ENCODE measurements around the gene HOXA6.

The HOXA6 gene

DNA sequence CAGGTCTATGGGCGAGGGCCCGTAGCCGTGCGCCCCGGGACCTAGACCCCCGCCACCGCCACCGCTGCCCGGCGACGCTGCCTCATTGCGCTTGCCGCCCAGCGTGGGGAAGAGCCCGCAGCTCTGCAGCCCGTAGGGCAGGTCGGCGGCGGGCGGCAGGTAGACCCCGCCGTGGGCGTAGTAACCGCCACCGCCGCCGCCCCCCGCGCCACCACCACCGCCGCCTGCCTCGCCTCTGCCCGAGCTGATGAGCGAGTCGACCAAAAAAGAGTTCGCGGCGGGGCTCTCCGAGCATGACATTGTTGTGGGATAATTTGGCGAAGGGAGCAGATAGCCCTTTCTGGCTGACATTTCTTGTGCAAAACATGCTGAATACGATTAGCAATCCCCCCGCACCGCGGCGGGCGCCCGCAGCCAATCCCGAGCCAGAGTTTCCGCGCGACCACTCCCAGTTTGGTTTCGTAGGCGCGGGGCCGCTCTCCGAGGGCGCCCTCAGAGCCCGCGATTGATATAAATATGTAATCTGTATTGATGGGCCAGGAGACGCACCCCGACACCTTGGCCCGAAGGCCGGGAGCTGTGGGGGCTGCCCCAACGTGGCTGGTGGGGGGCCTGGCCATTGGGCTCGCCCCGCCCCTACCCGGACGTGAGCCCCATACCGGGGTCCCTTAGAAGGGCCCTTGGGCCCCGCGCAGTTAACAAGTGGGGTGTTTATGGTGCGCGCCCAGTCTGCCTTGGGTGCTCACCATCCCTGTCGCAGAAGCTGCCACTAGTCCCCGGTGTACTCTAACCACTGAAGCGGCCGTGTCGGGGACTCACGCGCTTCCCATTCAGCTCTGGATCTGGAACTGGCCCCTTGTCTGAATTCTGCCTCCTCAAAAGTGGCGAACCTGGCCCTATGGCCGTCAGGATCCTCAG lies 26.6 kb upstream of the HOXA6 start, which contains the start of gene HOXA10:
Gene HOXA10 (minus strand): TSS at position 365 of the 918 bp plus-strand sequence. CDS start 14 bp downstream, at position 351.
- Mint-ChIP-seq H3K27me3 (ENCODE audit: low read depth) (peaks cover 59% of the 10 kb centered on the region), H3K9me3 (no peaks in the 10 kb centered on the region), H3K36me3 (ENCODE audit: low read depth) (peaks cover 62% of the 10 kb centered on the region), H3K4me1 (peaks cover 47% of the 10 kb centered on the region), H3K4me3 (peak within 1 kb of the TSS; percentile 92 to 95 (median 93)), H3K27ac (peak within 1 kb of the TSS; percentile 99 to 100 (median 99))
- TF ChIP-seq, protein P1, sequence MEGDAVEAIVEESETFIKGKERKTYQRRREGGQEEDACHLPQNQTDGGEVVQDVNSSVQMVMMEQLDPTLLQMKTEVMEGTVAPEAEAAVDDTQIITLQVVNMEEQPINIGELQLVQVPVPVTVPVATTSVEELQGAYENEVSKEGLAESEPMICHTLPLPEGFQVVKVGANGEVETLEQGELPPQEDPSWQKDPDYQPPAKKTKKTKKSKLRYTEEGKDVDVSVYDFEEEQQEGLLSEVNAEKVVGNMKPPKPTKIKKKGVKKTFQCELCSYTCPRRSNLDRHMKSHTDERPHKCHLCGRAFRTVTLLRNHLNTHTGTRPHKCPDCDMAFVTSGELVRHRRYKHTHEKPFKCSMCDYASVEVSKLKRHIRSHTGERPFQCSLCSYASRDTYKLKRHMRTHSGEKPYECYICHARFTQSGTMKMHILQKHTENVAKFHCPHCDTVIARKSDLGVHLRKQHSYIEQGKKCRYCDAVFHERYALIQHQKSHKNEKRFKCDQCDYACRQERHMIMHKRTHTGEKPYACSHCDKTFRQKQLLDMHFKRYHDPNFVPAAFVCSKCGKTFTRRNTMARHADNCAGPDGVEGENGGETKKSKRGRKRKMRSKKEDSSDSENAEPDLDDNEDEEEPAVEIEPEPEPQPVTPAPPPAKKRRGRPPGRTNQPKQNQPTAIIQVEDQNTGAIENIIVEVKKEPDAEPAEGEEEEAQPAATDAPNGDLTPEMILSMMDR (IDR thresholded peaks at IDR 0.05; ENCODE audit: unreplicated experiment in 3 of 3) = no peak

DNA sequence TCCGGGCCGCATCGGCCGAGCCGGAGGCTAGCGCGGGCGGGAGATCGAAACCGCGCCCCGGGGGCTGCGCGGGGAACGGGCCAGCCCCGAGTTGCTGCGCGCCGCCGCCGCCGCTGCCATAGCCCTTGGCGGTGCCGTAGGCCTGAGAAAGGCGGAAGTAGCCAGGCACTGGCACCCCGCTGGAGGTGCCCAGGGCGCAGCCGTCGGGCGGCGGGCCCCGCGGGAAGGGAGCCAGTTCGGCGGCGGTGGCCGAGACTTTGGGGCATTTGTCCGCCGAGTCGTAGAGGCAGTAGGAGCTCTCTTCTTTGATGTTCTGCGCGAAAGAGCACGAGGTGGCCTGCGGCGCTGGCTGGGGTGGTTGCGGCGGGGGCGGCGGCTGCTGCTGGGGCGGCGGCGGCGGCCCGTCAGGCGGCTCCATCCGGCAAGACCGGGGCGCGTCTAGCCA lies 26.0 kb upstream of the HOXA6 start:
- H3K27me3 Mint-ChIP-seq (ENCODE audit: low read depth) = peaks cover 58% of the 10 kb centered on the region
- H3K36me3 Mint-ChIP-seq (ENCODE audit: low read depth) = peaks cover 68% of the 10 kb centered on the region
- peaks cover 47% of the 10 kb centered on the region for H3K4me1 Mint-ChIP-seq
- H3K27ac Mint-ChIP-seq = peak overlapping the region in 1 of 3 experiments; percentile 100
- H3K4me3 Mint-ChIP-seq = peak overlapping the region in 1 of 3 experiments; percentile 95
- no peaks in the 10 kb centered on the region for H3K9me3 Mint-ChIP-seq
- TF ChIP-seq, protein P1 (IDR thresholded peaks at IDR 0.05; ENCODE audit: unreplicated experiment in 3 of 3) = no peak

DNA sequence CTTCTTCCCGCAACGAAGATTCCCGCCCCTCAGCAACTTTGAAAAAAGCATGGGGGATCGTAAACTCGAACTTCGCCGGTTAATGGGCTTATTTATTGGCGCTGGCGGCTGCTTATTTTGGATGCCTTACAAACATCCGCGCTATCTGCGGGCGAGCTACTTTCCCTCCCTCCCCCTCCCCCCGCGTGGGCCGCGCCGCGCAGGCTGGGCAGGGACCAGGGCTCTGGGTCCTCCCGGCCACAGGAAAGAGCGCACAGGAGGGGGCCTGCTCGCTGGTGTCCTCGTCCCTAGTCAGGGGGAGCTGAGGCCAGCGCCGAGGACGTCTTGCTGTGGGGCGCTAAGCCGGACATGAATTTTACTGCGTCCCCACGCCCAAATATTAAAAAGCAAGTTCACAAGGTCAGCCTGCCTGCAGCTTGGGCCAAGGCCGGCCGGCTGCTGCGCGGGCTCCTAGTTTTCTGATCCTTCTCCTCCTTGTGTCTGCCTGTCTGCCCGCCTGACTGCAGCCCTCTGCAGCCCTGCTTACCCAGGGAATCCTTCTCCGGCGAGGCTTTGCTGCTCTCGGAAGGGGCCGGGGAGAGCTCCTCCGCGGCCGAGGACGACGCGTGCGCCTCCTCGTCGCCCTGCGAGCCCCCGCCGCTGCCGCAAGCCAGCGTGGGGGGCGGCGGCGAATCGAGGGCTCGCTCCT lies 25.4 kb upstream of the HOXA6 start:
- no peaks in the 10 kb centered on the region for H3K9me3 Mint-ChIP-seq
- H3K4me1 Mint-ChIP-seq = peaks cover 46% of the 10 kb centered on the region
- peaks cover 52% of the 10 kb centered on the region for H3K27me3 Mint-ChIP-seq (ENCODE audit: low read depth)
- H3K36me3 Mint-ChIP-seq (ENCODE audit: low read depth) = peaks cover 68% of the 10 kb centered on the region
- peak overlapping the region; percentile 99 to 100 (median 99) for H3K27ac Mint-ChIP-seq
- TF ChIP-seq, protein P1 (IDR thresholded peaks at IDR 0.05; ENCODE audit: unreplicated experiment in 3 of 3) = no peak
- peak overlapping the region; percentile 92 to 95 (median 93) for H3K4me3 Mint-ChIP-seq

- Mint-ChIP-seq H3K9me3 (no peaks in the 10 kb centered on the region), H3K27me3 (ENCODE audit: low read depth) (peaks cover 46% of the 10 kb centered on the region), H3K27ac (peak overlapping the region; percentile 99 to 100 (median 99)), H3K36me3 (ENCODE audit: low read depth) (peaks cover 68% of the 10 kb centered on the region), H3K4me1 (peaks cover 45% of the 10 kb centered on the region), H3K4me3 (peak overlapping the region; percentile 92 to 95 (median 93))
- TF ChIP-seq, protein P1 (IDR thresholded peaks at IDR 0.05; ENCODE audit: unreplicated experiment in 3 of 3) = no peak
Measured at GRCh38 chr7:27172315-27172774, 24.8 kb upstream of the HOXA6 start.

- Mint-ChIP-seq H3K27ac (peak overlapping the region; percentile 99 to 100 (median 99)), H3K9me3 (no peaks in the 10 kb centered on the region), H3K36me3 (ENCODE audit: low read depth) (peaks cover 68% of the 10 kb centered on the region), H3K27me3 (ENCODE audit: low read depth) (peaks cover 40% of the 10 kb centered on the region), H3K4me1 (peaks cover 41% of the 10 kb centered on the region), H3K4me3 (peak overlapping the region; percentile 92 to 95 (median 93))
- TF ChIP-seq, protein P1 (IDR thresholded peaks at IDR 0.05; ENCODE audit: unreplicated experiment in 3 of 3) = no peak
Measured at GRCh38 chr7:27171637-27172314, 24.2 kb upstream of the HOXA6 start.
